H1 (cell line): ENCODE measurements around the gene UGT1A7. TPM values are rescaled to one million over a fixed set of nuclear protein-coding genes. Genes with fewer than 3 reads are reported as not detected.

Experiments
- CTCF ChIA-PET: fragments of 300-600 bp; sonication (Branson Sonifier 250); formaldehyde crosslinking; loops from one replicate; lab custom pipeline; 2021; ENCODE audit not compliant: partially characterized antibody; lab: Charles Lee
- POLR2A ChIA-PET: fragments of 300-600 bp; sonication (Branson Sonifier 250); formaldehyde crosslinking; loops from one replicate; lab custom pipeline; 2021; ENCODE audit warnings: inconsistent platforms; ENCODE audit not compliant: partially characterized antibody; lab: Charles Lee
- DNase-seq, 2 experiments: peaks; one replicate each; pipeline versions ENCODE4 v3.0.0 to v3.0.0-alpha.2; 2010 to 2022; ENCODE audit warnings: low spot score in 2 of 2, low read depth in 1 of 2, mixed read lengths in 1 of 2
- FAIRE-seq: peaks from 2 replicates; lab custom pipeline; 2011; peaks lifted over from hg19 to GRCh38; lab: Jason Lieb, UNC
- H2AFZ ChIP-seq: 2 replicates; pipeline ENCODE4 v1.8.1; 2012; ENCODE audit warnings: low read length, inconsistent platforms
- H2AK5ac ChIP-seq: 2 replicates; pipeline ENCODE4 v1.6.1; 2013; ENCODE audit warnings: low read depth, low read length
- H2BK120ac ChIP-seq: replicated peaks from 2 replicates; pipeline ENCODE3; 2013; ENCODE audit warnings: low read depth, low read length, inconsistent platforms
- H2BK12ac ChIP-seq: 2 replicates; pipeline ENCODE4 v1.6.1; 2013; ENCODE audit warnings: low read depth, low read length
- H2BK15ac ChIP-seq: 2 replicates; pipeline ENCODE4 v1.6.1; 2013; ENCODE audit warnings: low read length
- H2BK20ac ChIP-seq: 2 replicates; pipeline ENCODE4 v1.6.1; 2013; ENCODE audit warnings: low read length
- H2BK5ac ChIP-seq: 2 replicates; pipeline ENCODE4 v1.6.1; 2013; ENCODE audit warnings: low read depth, low read length
- H3K14ac ChIP-seq: 2 replicates; pipeline ENCODE4 v1.6.1; 2013; ENCODE audit warnings: inconsistent platforms; ENCODE audit not compliant: insufficient read length
- H3K18ac ChIP-seq: 2 replicates; pipeline ENCODE4 v1.6.1; 2013; ENCODE audit warnings: low read length; ENCODE audit errors: extremely low read depth
- H3K23ac ChIP-seq: 2 replicates; pipeline ENCODE4 v1.6.1; 2013; ENCODE audit warnings: inconsistent platforms; ENCODE audit not compliant: insufficient read length
- H3K23me2 ChIP-seq: 2 replicates; pipeline ENCODE4 v1.6.1; 2013; ENCODE audit warnings: low read depth, low read length
- H3K27ac ChIP-seq: 2 replicates; pipeline ENCODE4 v1.6.1; 2011; ENCODE audit warnings: low read depth, low read length, inconsistent platforms
- H3K27me3 ChIP-seq, 4 experiments: replicated peaks in 1 of 4; 1 replicate in 1 of 4; 2 replicates in 3 of 4; pipeline versions ENCODE4 v1.6.1 to v1.8.1; 2011 to 2013; ENCODE audit warnings: low read length in 3 of 4, mild to moderate bottlenecking in 3 of 4, inconsistent platforms in 2 of 4, mixed read lengths in 2 of 4, moderate library complexity in 1 of 4; ENCODE audit not compliant: control insufficient read depth in 3 of 4, insufficient read depth in 3 of 4; ENCODE audit errors: extremely low read depth in 1 of 4
- H3K36me3 ChIP-seq, 4 experiments: 2 replicates each; pipeline versions ENCODE4 v1.6.1 to v1.8.1; 2011 to 2013; ENCODE audit warnings: mild to moderate bottlenecking in 4 of 4, low read length in 3 of 4, moderate library complexity in 2 of 4, control low read depth in 1 of 4, inconsistent platforms in 1 of 4; ENCODE audit not compliant: insufficient read depth in 4 of 4, control insufficient read depth in 2 of 4
- H3K4ac ChIP-seq: replicated peaks from 2 replicates; pipeline ENCODE3; 2013; ENCODE audit warnings: low read length, low read depth, mixed read lengths, inconsistent platforms; ENCODE audit not compliant: insufficient read length
- H3K4me1 ChIP-seq, 4 experiments: replicated peaks in 1 of 4; 1 replicate in 1 of 4; 2 replicates in 3 of 4; pipeline versions ENCODE4 v1.6.1 to v1.8.1; 2011 to 2013; ENCODE audit warnings: low read length in 3 of 4, inconsistent platforms in 2 of 4, mixed read lengths in 1 of 4; ENCODE audit not compliant: insufficient read depth in 4 of 4, control insufficient read depth in 3 of 4
- H3K4me2 ChIP-seq, 2 experiments: 2 replicates each; pipeline versions ENCODE4 v1.6.1 to v1.8.1; 2011 to 2013; ENCODE audit warnings: low read depth in 2 of 2, low read length in 2 of 2, control low read depth in 1 of 2, inconsistent platforms in 1 of 2, mild to moderate bottlenecking in 1 of 2; ENCODE audit not compliant: insufficient read depth in 1 of 2
- H3K4me3 ChIP-seq, 4 experiments: fragments of 200-600, 300-600 bp in 1 of 4; sonication (generic), shearing (Covaris generic), sonication (Bioruptor Twin) in 1 of 4; 2 replicates each; pipeline versions ENCODE4 v1.5.1 to v1.8.1; 2011 to 2016; ENCODE audit warnings: low read length in 4 of 4, low read depth in 3 of 4, control low read depth in 2 of 4, inconsistent platforms in 2 of 4, mild to moderate bottlenecking in 2 of 4, mixed read lengths in 1 of 4, moderate library complexity in 1 of 4; ENCODE audit not compliant: insufficient read depth in 2 of 4; ENCODE audit errors: extremely low read depth in 1 of 4
- H3K56ac ChIP-seq: replicated peaks from 2 replicates; pipeline ENCODE3; 2013; ENCODE audit warnings: low read depth, mild to moderate bottlenecking, mixed read lengths, low read length, inconsistent platforms; ENCODE audit not compliant: insufficient read length
- H3K79me1 ChIP-seq: 2 replicates; pipeline ENCODE4 v1.6.1; 2013; ENCODE audit warnings: low read depth, low read length, control low read depth
- H3K79me2 ChIP-seq, 2 experiments: 2 replicates each; pipeline versions ENCODE4 v1.6.1 to v1.8.1; 2012 to 2013; ENCODE audit warnings: low read length in 2 of 2, mild to moderate bottlenecking in 2 of 2, inconsistent platforms in 1 of 2; ENCODE audit not compliant: insufficient read depth in 2 of 2, control insufficient read depth in 1 of 2
- H3K9ac ChIP-seq, 4 experiments: replicated peaks in 1 of 4; 1 replicate in 1 of 4; 2 replicates in 3 of 4; pipeline versions ENCODE4 v1.6.1 to v1.8.1; 2011 to 2013; ENCODE audit warnings: low read depth in 3 of 4, low read length in 3 of 4, control low read depth in 2 of 4, mild to moderate bottlenecking in 2 of 4, moderate library complexity in 2 of 4, inconsistent platforms in 1 of 4; ENCODE audit errors: extremely low read depth in 1 of 4
- H3K9me3 ChIP-seq, 2 experiments: 2 replicates each; pipeline versions ENCODE4 v1.6.1 to v1.8.1; 2012 to 2013; ENCODE audit warnings: mild to moderate bottlenecking in 2 of 2, moderate library complexity in 2 of 2, control low read depth in 1 of 2, inconsistent platforms in 1 of 2, low read depth in 1 of 2, low read length in 1 of 2, mixed read lengths in 1 of 2; ENCODE audit not compliant: insufficient read depth in 2 of 2
- H4K20me1 ChIP-seq, 2 experiments: replicated peaks in 1 of 2; 2 replicates each; pipeline versions ENCODE3 to v1.8.1; 2011 to 2013; ENCODE audit warnings: inconsistent platforms in 2 of 2, low read length in 2 of 2, mild to moderate bottlenecking in 1 of 2; ENCODE audit not compliant: insufficient read depth in 2 of 2, control insufficient read depth in 1 of 2
- H4K5ac ChIP-seq: 2 replicates; pipeline ENCODE4 v1.6.1; 2013; ENCODE audit warnings: low read length, low read depth, mixed read lengths, inconsistent platforms; ENCODE audit not compliant: insufficient read length
- H4K8ac ChIP-seq: 2 replicates; pipeline ENCODE4 v1.8.0; 2013; ENCODE audit warnings: mild to moderate bottlenecking, moderate library complexity, low read length, inconsistent platforms; ENCODE audit not compliant: insufficient read depth; ENCODE audit errors: extremely low read depth
- H4K91ac ChIP-seq: replicated peaks from 2 replicates; pipeline ENCODE3; 2013; ENCODE audit warnings: low read length, mixed read lengths, inconsistent platforms; ENCODE audit not compliant: insufficient read length
- BRCA1 ChIP-seq: IDR thresholded peaks from 2 replicates; pipeline ENCODE4 v1.6.1; 2012; ENCODE audit warnings: low read depth, low read length, improper control_type of control experiment
- CHD1 ChIP-seq: IDR thresholded peaks from 2 replicates; pipeline ENCODE4 v1.6.1; 2012; ENCODE audit warnings: low read depth, low read length, improper control_type of control experiment
- FOSL1 ChIP-seq: IDR thresholded peaks from 2 replicates; pipeline ENCODE4 v1.6.1; 2011; ENCODE audit warnings: mild to moderate bottlenecking, low read depth, low read length, moderate library complexity; ENCODE audit not compliant: insufficient read depth
- JUN ChIP-seq: IDR thresholded peaks from 2 replicates; pipeline ENCODE4 v1.6.1; 2011; ENCODE audit warnings: low read depth, mild to moderate bottlenecking, improper control_type of control experiment, low read length
- SRF ChIP-seq: IDR thresholded peaks from 2 replicates; pipeline ENCODE4 v1.6.1; 2011; ENCODE audit warnings: mild to moderate bottlenecking, low read depth, low read length, moderate library complexity
- SUZ12 ChIP-seq: fragments of 200-600 bp; sonication (generic); IDR thresholded peaks from 2 replicates; pipeline ENCODE4 v1.6.1; 2012; ENCODE audit warnings: mild to moderate bottlenecking, inconsistent platforms, low read length, moderate library complexity, mixed read lengths
- TAF1 ChIP-seq: IDR thresholded peaks from 2 replicates; pipeline ENCODE4 v1.6.1; 2011; ENCODE audit warnings: mild to moderate bottlenecking, low read depth, low read length
- TAF7 ChIP-seq: optimal IDR thresholded peaks from 2 replicates; pipeline ENCODE3; 2011; ENCODE audit warnings: low read depth, mild to moderate bottlenecking, inconsistent platforms, low read length, moderate library complexity, borderline replicate concordance
- WGBS, 2 experiments: shearing (Covaris generic) in 1 of 2; methylation state at CpG; one replicate each; pipeline versions ENCODE4 v1.1.6 to v1.1.7; 2013 to 2015; ENCODE audit warnings: low lambda C conversion rate in 2 of 2, mixed read lengths in 2 of 2, inconsistent platforms in 1 of 2, low coverage in 1 of 2, missing lambda C conversion rate in 1 of 2; ENCODE audit not compliant: insufficient replicate concordance in 2 of 2, insufficient coverage in 1 of 2, insufficient read length in 1 of 2; ENCODE audit errors: extremely low coverage in 1 of 2, missing lambda C conversion rate in 1 of 2; 5-methylcytosine and 5-hydroxymethylcytosine counted together
- polyA plus RNA-seq, 7 experiments: library from polyadenylated mRNA; depleted of rRNA in 3 of 7; stranded (reverse) in 5 of 7; unstranded in 2 of 7; fragments of >200 nt in 5 of 7; fragments of 200-250 nt in 2 of 7; gene quantifications; 1 replicate in 5 of 7; 2 replicates in 1 of 7; 4 replicates in 1 of 7; pipeline versions ENCODE4 v1.2.1 to v1.2.3, GENCODE V29; 2011 to 2013; ENCODE audit warnings: missing spikeins in 2 of 7, mixed read lengths in 2 of 7
- total RNA-seq: library from RNA; stranded (reverse); fragmentation: NEBNext Ultra II Directional; extraction: Animal tissue kit (Norgen Biotek cat#: 25700); gene quantifications from 2 replicates; pipeline ENCODE4 v1.2.1, GENCODE V29; 2021
- TF ChIP-seq, protein P1 (sequence below): IDR thresholded peaks from 2 replicates; pipeline ENCODE4 v1.6.1; 2012; ENCODE audit warnings: inconsistent platforms

UGT1A7 gene
- total and polyA plus RNA-seq, 2 of the 8 experiments (the other 6 are each of a cell fraction or from before 2014, with no cell fraction given) = not detected

DNA sequence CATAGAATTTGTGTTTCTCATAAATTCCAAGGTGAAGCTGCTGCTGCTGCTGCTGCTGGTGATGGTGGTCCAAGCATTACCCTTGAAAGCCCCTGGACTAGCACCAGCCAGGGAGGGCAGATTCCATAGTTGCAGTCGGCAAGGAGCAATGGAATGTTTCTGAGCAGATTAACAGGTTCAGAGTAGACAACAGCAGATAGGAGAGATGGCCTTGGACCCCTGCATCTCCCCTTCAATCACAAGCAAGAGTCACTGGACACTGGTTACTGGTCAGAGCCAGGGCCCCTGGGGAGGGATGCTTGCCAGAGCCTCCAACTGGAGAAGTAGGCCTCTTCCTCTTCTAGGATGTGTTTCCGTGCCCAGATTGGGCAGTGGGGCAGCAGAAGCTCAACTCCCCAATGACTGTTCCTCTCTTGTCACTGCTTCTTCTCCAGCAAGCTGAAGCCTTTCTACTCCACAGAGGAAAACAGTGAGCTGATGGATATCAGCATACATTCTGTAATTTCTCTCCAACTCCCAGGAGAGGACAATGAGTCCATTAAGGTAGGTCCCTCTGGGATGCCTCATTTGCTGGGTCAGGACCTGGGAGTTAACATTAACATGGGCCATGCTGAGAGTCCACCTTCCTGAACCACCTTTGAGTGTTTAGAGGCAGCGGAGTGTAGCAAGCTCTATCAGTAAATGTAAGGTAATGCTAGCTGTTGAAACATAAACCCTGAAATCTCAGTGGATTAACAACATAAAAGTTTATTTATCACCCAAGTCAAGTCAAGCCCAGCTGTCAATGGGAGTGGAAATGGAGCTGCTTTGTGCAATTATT lies 131.7 kb downstream of the UGT1A7 start:
- no peak overlapping the region for H3K14ac ChIP-seq
- H3K23ac ChIP-seq = no peak overlapping the region
- H2BK15ac ChIP-seq = no peak overlapping the region
- H4K5ac ChIP-seq = no peak overlapping the region
- no peak overlapping the region for H2AFZ ChIP-seq
- no peak for DNase-seq
- CTCF ChIA-PET = interaction anchor here (1.0 kb wide), 2 partner anchors 20 to 849 kb away, joined by 4 read pairs; no protein-coding TSS in a partner anchor
- H4K20me1 ChIP-seq = no peaks in the 10 kb centered on the region
- H3K79me1 ChIP-seq = no peaks in the 10 kb centered on the region
- H2BK5ac ChIP-seq = no peak overlapping the region
- POLR2A ChIA-PET = no interaction called here
- H3K9ac ChIP-seq = no peak overlapping the region
- WGBS, 2 experiments = 93% methylated on average over 3 of the region's 3 CpGs; no CpG with 5 or more reads in 1 of the 2 experiments
- H3K23me2 ChIP-seq = no peaks in the 10 kb centered on the region
- no peak overlapping the region for H3K56ac ChIP-seq
- no peak for FAIRE-seq
- no peak overlapping the region for H2BK12ac ChIP-seq
- H3K4me1 ChIP-seq = no peaks in the 10 kb centered on the region
- no peaks in the 10 kb centered on the region for H3K27me3 ChIP-seq
- H4K91ac ChIP-seq = no peak overlapping the region
- no peak overlapping the region for H3K27ac ChIP-seq
- no peak overlapping the region for H2AK5ac ChIP-seq
- no peak overlapping the region for H3K18ac ChIP-seq
- no peaks in the 10 kb centered on the region for H3K9me3 ChIP-seq
- no peak overlapping the region for H2BK20ac ChIP-seq
- no peaks in the 10 kb centered on the region for H3K36me3 ChIP-seq
- peak overlapping the region; percentile 76 for H4K8ac ChIP-seq
- H3K4ac ChIP-seq = no peak overlapping the region
- H2BK120ac ChIP-seq = no peak overlapping the region
- H3K4me2 ChIP-seq = no peak overlapping the region
- H3K79me2 ChIP-seq = no peaks in the 10 kb centered on the region
- no peak overlapping the region for H3K4me3 ChIP-seq
- no peak for TF ChIP-seq JUN
- no peak for TF ChIP-seq SUZ12
- TF ChIP-seq FOSL1 = no peak
- no peak for TF ChIP-seq BRCA1
- TF ChIP-seq TAF1 = no peak
- no peak for TF ChIP-seq TAF7
- no peak for TF ChIP-seq CHD1
- no peak for TF ChIP-seq SRF
- TF ChIP-seq, protein P1, sequence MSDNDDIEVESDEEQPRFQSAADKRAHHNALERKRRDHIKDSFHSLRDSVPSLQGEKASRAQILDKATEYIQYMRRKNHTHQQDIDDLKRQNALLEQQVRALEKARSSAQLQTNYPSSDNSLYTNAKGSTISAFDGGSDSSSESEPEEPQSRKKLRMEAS = no peak
